ENCODE results near the gene PIM3.
"Not testable (repeated sequence)": the region's sequence is repeated elsewhere in the genome, so short reads cannot be mapped to it uniquely, and the experiment has no call there.

PIM3 gene

DNA sequence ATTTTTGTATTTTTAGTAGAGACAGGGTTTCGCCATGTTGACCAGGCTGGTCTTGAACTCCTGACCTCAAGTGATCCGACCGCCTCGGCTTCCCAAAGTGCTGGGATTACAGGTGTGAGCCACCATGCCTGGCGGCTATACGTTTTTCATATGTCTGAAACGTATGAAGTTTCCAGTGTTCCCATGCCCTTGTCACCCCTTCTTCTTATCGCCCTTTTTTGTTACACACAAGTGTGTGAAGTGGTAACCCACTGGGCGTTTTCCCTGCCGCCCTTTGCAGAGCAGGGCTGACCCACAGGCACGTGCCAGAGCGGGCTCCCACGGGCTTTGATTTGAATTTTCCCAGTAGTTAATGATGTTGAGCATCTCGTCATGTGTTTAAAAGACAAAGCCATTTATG lies 17.0 kb downstream of the PIM3 start:
- H3K27me3 ChIP-seq (ENCODE audit: insufficient read depth, low read length) = peaks cover 15% of the 10 kb centered on the region
- H3K4me1 ChIP-seq (ENCODE audit: insufficient read depth, low read length) = no peaks in the 10 kb centered on the region
- no peaks in the 10 kb centered on the region for H3K36me3 ChIP-seq (ENCODE audit: insufficient read depth, low read depth, low read length)
- H3K27ac ChIP-seq (ENCODE audit: low read length) = no peak overlapping the region
- H3K9me3 ChIP-seq (ENCODE audit: insufficient read depth, low read depth, low read length) = no peaks in the 10 kb centered on the region; the same call in 1 of the 2 replicates
- no peak overlapping the region for H3K9ac ChIP-seq (ENCODE audit: low read depth, low read length)
- no peak overlapping the region for H3K4me3 ChIP-seq (ENCODE audit: low read length)

DNA sequence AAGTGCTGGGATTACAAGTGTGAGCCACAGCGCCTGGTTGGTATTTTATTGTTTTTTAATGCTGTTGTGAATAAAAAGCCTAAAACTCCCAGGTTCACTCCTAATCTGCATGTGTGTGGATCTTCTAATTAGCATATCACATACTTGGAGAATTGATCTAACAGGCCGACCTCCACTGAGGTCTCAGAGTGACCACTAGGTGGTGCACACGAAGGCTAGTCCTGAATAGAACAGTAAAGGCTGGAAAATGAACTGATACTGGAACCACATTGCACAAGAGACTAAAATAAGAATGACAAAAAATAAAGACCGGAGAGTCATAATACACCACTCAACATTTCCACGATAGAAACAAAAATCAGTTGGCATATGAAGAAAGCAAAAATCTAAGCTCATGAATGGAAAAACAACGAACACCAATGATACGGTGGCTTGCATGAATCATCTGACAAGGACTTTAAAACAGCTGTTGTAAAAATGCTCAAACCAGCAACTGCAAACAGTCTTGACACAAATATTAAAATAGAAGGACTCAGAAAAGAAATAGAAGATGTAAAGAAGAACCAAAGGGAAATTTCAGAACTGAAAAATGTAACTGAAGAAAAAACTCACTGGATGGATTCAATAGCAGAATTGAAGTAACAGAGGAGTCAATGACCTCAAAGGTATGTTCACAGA lies 19.2 kb downstream of the PIM3 start:
- H3K9me3 ChIP-seq (ENCODE audit: insufficient read depth, low read depth, low read length) = no peaks in the 10 kb centered on the region; the same call in 1 of the 2 replicates
- H3K4me3 ChIP-seq (ENCODE audit: low read length) = no peak overlapping the region
- H3K9ac ChIP-seq (ENCODE audit: low read depth, low read length) = no peak overlapping the region
- H3K27ac ChIP-seq (ENCODE audit: low read length) = no peak overlapping the region
- no peaks in the 10 kb centered on the region for H3K4me1 ChIP-seq (ENCODE audit: insufficient read depth, low read length)
- H3K36me3 ChIP-seq (ENCODE audit: insufficient read depth, low read depth, low read length) = no peaks in the 10 kb centered on the region
- H3K27me3 ChIP-seq (ENCODE audit: insufficient read depth, low read length) = peaks cover 28% of the 10 kb centered on the region

DNA sequence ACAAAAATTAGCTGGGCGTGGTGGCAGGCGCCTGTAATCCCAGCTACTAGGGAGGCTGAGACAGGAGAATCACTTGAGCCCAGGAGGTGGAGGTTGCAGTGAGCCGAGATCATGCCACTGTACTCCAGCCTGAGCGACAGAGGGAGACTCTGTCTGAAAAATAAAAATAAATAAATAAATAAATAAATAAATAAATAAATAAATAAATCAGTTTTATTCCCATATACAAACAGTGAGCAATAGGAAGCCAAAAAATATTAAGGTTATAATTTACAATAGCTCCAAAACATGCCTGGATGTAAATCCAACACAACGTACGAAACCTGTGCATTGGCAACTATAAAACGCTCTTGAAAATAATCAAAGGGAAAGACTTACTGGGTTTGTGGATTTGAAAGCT lies 21.2 kb downstream of the PIM3 start:
- H3K27ac ChIP-seq (ENCODE audit: low read length); H3K9me3 ChIP-seq (ENCODE audit: insufficient read depth, low read depth, low read length): not testable (repeated sequence)

DNA sequence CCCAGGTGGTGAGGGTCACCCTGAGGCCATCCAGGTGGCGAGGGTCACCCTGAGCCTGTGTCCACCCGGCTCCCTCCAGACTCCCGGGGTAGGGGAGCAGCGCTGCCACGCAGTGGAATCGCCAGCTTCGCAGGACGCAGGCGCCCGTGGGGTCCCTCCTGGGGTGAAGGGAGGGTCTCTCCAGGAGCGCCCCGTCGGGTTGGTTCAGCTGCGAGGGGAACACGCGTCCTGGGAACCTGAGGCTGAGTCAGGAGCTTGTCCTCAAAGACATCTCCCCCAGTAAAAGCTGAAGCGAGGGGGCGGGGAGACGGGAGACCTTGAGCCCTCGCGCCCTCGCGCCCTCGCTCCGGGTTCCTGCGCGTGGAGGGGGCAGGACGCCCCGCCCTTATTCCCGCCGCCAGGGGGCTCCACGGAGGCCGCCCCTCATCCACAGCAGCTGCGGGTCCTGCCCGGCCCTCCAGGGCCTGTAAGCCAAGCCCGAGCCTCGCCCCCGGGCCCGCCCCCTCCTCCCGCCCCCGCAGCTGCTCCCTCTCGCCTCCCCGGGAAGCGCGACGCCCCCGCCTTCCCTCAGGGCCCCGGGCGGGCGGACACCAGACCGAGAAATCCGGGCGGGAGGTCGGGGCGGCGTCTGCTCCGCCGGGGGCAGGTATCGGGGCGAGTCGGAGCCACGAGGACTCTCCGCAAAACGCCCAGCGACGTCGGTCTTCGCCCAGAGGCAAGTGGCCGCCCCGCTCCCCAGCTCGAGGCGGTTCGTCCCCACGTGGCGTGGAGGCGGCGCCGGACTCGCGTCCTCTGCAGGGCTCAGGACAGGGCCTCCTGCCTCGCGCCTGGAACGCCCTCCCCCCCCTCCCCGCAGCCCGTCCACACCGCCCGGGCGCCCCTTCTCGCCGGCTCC lies 22.8 kb downstream of the PIM3 start:
- Histone ChIP-seq H3K9ac (ENCODE audit: low read depth, low read length) (no peak overlapping the region), H3K9me3 (ENCODE audit: insufficient read depth, low read depth, low read length) (no peaks in the 10 kb centered on the region; the same call in 1 of the 2 replicates), H3K4me3 (ENCODE audit: low read length) (no peak overlapping the region; the same call in 1 of the 2 replicates)

More for the DNA sequence above, 21.2 kb downstream of the PIM3 start:
- not testable (repeated sequence) for H3K4me1 ChIP-seq (ENCODE audit: insufficient read depth, low read length); H3K36me3 ChIP-seq (ENCODE audit: insufficient read depth, low read depth, low read length); H3K4me3 ChIP-seq (ENCODE audit: low read length); H3K9ac ChIP-seq (ENCODE audit: low read depth, low read length)
- peaks cover 46% of the 10 kb centered on the region for H3K27me3 ChIP-seq (ENCODE audit: insufficient read depth, low read length)

DNA sequence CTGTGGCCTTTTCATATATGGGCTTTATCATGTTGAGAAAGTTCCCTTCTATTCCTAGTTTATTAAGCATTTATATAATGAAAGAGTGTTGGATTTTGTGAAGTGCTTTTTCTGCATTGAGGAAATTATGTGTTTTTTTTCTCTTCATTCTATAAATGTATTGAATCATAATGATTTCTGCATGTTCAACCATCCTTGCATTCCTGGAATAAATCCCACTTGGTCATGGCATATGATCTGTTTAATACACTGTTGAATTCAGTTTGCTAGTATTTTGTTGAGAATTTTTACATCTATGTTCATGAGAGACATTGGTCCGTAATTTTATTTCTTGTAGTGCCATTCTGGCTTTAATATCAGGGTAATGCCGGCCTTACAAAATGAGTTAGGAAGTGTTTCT lies 25.8 kb downstream of the PIM3 start:
- Histone ChIP-seq H3K9me3 (ENCODE audit: insufficient read depth, low read depth, low read length) (peaks cover 6% of the 10 kb centered on the region; the same call in 1 of the 2 replicates), H3K27ac (ENCODE audit: low read length) (no peak overlapping the region), H3K36me3 (ENCODE audit: insufficient read depth, low read depth, low read length) (no peaks in the 10 kb centered on the region), H3K4me3 (ENCODE audit: low read length) (no peak overlapping the region), H3K4me1 (ENCODE audit: insufficient read depth, low read length) (no peaks in the 10 kb centered on the region), H3K27me3 (ENCODE audit: insufficient read depth, low read length) (peaks cover 46% of the 10 kb centered on the region), H3K9ac (ENCODE audit: low read depth, low read length) (no peak overlapping the region)

More for the DNA sequence above, 22.8 kb downstream of the PIM3 start:
- Histone ChIP-seq H3K4me1 (ENCODE audit: insufficient read depth, low read length) (no peaks in the 10 kb centered on the region), H3K27ac (ENCODE audit: low read length) (no peak overlapping the region), H3K27me3 (ENCODE audit: insufficient read depth, low read length) (peaks cover 46% of the 10 kb centered on the region), H3K36me3 (ENCODE audit: insufficient read depth, low read depth, low read length) (no peaks in the 10 kb centered on the region)

DNA sequence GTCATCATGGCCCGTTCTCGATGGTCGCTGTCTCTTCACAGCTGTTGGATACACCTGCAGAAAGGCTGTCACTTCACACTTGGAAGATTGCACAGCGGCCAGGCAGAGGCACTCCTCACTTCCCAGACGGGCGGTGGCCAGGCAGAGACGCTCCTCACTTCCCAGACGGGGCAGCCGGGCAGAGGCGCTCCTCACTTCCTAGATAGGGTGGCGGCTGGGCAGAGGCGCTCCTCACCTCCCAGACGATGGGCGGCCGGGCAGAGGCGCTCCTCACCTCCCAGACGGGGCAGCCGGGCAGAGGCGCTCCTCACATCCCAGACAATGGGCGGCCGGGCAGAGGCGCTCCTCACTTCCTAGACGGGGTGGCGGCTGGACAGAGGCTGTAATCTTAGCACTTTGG lies 29.3 kb downstream of the PIM3 start:
- H3K36me3 ChIP-seq (ENCODE audit: insufficient read depth, low read depth, low read length); H3K9ac ChIP-seq (ENCODE audit: low read depth, low read length); H3K9me3 ChIP-seq (ENCODE audit: insufficient read depth, low read depth, low read length); H3K4me3 ChIP-seq (ENCODE audit: low read length); H3K27ac ChIP-seq (ENCODE audit: low read length); H3K4me1 ChIP-seq (ENCODE audit: insufficient read depth, low read length): not testable (repeated sequence)
- H3K27me3 ChIP-seq (ENCODE audit: insufficient read depth, low read length) = peaks cover 18% of the 10 kb centered on the region

DNA sequence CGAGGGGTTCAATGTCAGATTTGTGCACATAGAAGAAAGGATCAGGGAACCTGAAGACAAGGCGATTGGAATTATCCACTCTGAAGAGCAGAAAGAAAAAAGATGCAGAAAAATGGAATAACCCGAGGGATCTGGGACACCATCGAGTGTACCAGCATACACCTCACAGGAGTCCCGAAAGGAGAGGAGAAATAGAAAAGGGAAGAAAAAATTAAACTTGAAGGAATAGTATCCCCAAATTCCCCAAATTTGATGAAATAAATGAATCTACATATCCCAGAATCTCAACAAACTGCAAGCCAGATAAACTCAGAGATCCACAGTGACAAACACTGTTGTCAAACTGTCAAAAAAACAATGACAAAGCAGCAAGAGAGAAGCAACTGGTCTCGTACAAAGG lies 30.6 kb downstream of the PIM3 start:
- H3K4me1 ChIP-seq (ENCODE audit: insufficient read depth, low read length) = no peaks in the 10 kb centered on the region
- peaks cover 4% of the 10 kb centered on the region; the same call in 1 of the 2 replicates for H3K27me3 ChIP-seq (ENCODE audit: insufficient read depth, low read length)

DNA sequence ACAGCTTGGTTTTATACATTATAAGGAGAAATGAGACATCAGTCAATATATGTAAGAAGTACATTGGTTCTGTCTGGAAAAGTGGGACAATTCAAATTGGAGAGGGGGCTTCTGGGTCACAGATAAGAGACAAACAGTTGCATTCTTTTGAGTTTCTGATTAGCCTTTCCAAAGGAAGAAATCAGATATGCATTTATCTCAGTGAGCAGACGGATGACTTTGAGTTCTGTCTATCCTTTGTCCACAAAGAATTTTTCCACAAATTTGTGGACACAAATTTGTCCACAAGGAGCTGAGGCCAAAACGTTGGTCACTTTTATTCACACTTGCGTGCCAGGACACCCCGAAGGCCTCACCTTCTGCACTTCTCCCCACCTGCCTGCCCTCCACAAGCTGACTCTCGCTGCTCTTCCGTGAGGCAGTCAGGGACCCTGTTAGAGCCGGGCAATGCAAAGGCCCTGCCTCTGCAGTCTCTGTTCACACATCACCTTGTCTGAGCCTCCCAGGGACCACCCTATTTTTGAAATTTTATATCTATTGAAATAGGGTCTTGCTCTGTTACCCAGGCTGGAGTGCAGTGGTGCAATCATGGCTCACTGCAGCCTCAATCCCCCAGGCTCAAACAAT lies 31.4 kb downstream of the PIM3 start:
- Histone ChIP-seq H3K27ac (ENCODE audit: low read length) (no peak overlapping the region), H3K9ac (ENCODE audit: low read depth, low read length) (no peak overlapping the region)

More for the DNA sequence above, 30.6 kb downstream of the PIM3 start:
- Histone ChIP-seq H3K9me3 (ENCODE audit: insufficient read depth, low read depth, low read length) (peaks cover 7% of the 10 kb centered on the region; the same call in 1 of the 2 replicates), H3K9ac (ENCODE audit: low read depth, low read length) (no peak overlapping the region), H3K36me3 (ENCODE audit: insufficient read depth, low read depth, low read length) (no peaks in the 10 kb centered on the region), H3K27ac (ENCODE audit: low read length) (no peak overlapping the region), H3K4me3 (ENCODE audit: low read length) (no peak overlapping the region)

DNA sequence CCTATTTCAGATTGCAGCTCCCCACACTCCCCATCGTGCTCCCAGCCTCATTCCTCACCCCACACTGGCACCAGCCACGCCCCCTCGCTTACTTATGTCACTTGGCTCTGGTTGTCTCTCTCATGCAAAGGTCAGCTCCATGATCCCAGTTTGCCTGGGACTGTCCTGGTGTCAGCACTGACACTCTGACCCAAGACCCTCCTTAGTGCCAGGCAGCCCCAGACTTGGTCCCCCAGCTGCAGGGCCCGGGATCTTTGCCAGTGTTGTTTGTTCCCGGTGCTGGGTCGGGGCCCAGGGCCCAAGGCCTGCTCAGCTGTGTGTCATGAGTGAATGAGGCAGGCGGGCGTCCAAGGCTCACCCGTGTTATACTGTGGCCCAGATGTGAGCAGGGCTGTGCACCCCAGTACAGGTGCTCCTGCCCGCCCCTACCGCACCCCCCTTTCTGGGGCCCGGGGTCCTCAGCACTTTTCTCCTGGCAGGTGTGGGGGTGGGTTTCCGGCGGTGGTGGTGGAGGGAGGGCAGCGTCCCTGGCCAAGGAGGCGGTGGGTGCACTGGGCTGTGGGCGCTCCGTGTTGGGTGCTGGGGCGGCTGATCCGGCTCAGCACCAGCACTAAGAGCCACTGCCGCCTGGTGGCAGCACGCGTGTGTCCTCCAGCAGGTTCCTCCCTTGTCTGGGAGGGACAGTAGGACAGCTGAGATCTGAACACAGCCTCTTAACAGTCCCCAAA lies 32.5 kb downstream of the PIM3 start:
- peaks cover 7% of the 10 kb centered on the region; the same call in 1 of the 2 replicates for H3K9me3 ChIP-seq (ENCODE audit: insufficient read depth, low read depth, low read length)

More for the DNA sequence above, 31.4 kb downstream of the PIM3 start:
- Histone ChIP-seq H3K4me3 (ENCODE audit: low read length) (no peak overlapping the region), H3K4me1 (ENCODE audit: insufficient read depth, low read length) (no peaks in the 10 kb centered on the region), H3K9me3 (ENCODE audit: insufficient read depth, low read depth, low read length) (peaks cover 7% of the 10 kb centered on the region; the same call in 1 of the 2 replicates), H3K36me3 (ENCODE audit: insufficient read depth, low read depth, low read length) (no peaks in the 10 kb centered on the region), H3K27me3 (ENCODE audit: insufficient read depth, low read length) (no peaks in the 10 kb centered on the region; the same call in 1 of the 2 replicates)

DNA sequence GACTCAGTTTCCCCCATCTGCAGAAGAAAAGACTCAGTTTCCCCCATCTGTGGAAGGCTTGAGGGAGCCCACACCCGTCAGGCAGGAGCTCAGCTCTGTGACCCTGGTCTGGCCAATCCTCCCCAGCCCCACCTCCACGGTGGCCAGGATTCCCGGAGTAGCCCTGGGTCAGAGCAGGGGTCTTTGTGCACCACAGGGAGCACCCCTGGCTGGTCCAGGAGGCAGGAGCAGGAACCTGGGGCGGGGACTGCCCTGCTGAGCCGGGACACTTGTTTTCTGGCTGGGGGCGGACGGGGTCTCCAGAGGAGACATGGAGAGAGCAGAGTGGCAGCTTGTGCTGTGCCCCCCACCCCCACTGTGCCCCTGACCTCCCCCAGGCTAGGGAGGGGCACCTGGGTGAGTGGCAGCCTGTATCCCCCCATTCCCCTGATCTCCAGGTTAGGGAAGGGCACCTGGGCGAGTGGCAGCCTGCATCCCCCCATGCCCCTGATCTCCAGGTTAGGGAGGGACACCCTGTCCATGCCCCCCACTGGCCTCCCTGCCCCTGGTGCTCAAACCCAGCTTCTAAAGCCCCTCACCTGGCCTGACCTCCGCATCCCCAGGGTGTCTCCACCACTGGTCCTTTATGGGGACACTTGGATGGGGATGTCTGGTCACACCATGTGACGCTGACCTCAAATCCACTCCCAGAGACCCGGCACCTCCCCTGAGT lies 33.2 kb downstream of the PIM3 start:
- H3K36me3 ChIP-seq (ENCODE audit: insufficient read depth, low read depth, low read length) = no peaks in the 10 kb centered on the region
- 0 out of 2 replicates have a peak, but pooled peaks cover 7% of the 10 kb centered on the region for H3K9me3 ChIP-seq (ENCODE audit: insufficient read depth, low read depth, low read length)
- no peak overlapping the region for H3K9ac ChIP-seq (ENCODE audit: low read depth, low read length)
- H3K27ac ChIP-seq (ENCODE audit: low read length) = no peak overlapping the region
- H3K4me1 ChIP-seq (ENCODE audit: insufficient read depth, low read length) = no peaks in the 10 kb centered on the region
- no peak overlapping the region for H3K4me3 ChIP-seq (ENCODE audit: low read length)
- H3K27me3 ChIP-seq (ENCODE audit: insufficient read depth, low read length) = peaks cover under 1% of the 10 kb centered on the region; the same call in 1 of the 2 replicates

More for the DNA sequence above, 32.5 kb downstream of the PIM3 start:
- Histone ChIP-seq H3K36me3 (ENCODE audit: insufficient read depth, low read depth, low read length) (no peaks in the 10 kb centered on the region), H3K4me1 (ENCODE audit: insufficient read depth, low read length) (no peaks in the 10 kb centered on the region), H3K4me3 (ENCODE audit: low read length) (no peak overlapping the region), H3K27me3 (ENCODE audit: insufficient read depth, low read length) (no peaks in the 10 kb centered on the region; the same call in 1 of the 2 replicates), H3K27ac (ENCODE audit: low read length) (no peak overlapping the region), H3K9ac (ENCODE audit: low read depth, low read length) (no peak overlapping the region)
